K562 (cell line): ENCODE results near the gene FSCN2. TPM values are rescaled to one million over a fixed set of nuclear protein-coding genes. Genes with fewer than 3 reads are reported as not detected.

Source experiments
- ATAC-seq: fragments of 200-7000 bp; cut with Tn5 transposase; 3 replicates; pipeline ENCODE4 v1.9.1; 2020; ENCODE audit warnings: moderate library complexity
- BruUV-seq: library from RNA; stranded (reverse); fragments of 400-500 nt; replicated peaks from 2 replicates; lab custom pipeline; 2021; lab: Mats Ljungman, UMichigan
- CTCF ChIA-PET: fragments of 300-600 bp; formaldehyde crosslinking; extraction: SDS; loops from one replicate; lab custom pipeline; 2021; ENCODE audit warnings: low intra/inter-chr PET ratio; lab: Yijun Ruan, JAX
- POLR2A ChIA-PET: fragments of 300-600, 350-650 bp; sonication (Branson Sonifier 250); formaldehyde crosslinking; extraction: SDS; loops from one replicate; lab custom pipeline; 2021; ENCODE audit warnings: antibody characterized with exemption, inconsistent platforms; lab: Yijun Ruan, JAX
- DNase-seq, 4 experiments: peaks; one replicate each; pipeline versions ENCODE4 v3.0.0 to v3.0.0-alpha.2; 2011 to 2018; ENCODE audit warnings: low spot score in 3 of 4, mixed read lengths in 3 of 4; ENCODE audit errors: extremely low read depth in 1 of 4
- FAIRE-seq: peaks from 2 replicates; lab custom pipeline; 2011; peaks lifted over from hg19 to GRCh38; lab: Jason Lieb, UNC
- H2AFZ ChIP-seq: 2 replicates; pipeline ENCODE4 v1.6.0; 2011; ENCODE audit warnings: low read depth, low read length, control low read depth, inconsistent platforms
- H3K27ac ChIP-seq: fragments of 200-600 bp; 3 replicates; pipeline ENCODE4 v1.8.0; 2011; ENCODE audit warnings: low read depth, mild to moderate bottlenecking, control low read depth, inconsistent platforms, low read length, moderate library complexity, mixed read lengths; ENCODE audit errors: extremely low read depth
- H3K27me3 ChIP-seq, 2 experiments: fragments of 300-600 bp in 1 of 2; 2 replicates in 1 of 2; 3 replicates in 1 of 2; pipeline versions ENCODE4 v1.6.0 to v1.8.0; 2011; ENCODE audit warnings: inconsistent platforms in 2 of 2, low read length in 2 of 2, mild to moderate bottlenecking in 1 of 2, mixed read lengths in 1 of 2, moderate library complexity in 1 of 2; ENCODE audit not compliant: control insufficient read depth in 2 of 2, insufficient read depth in 2 of 2
- H3K36me3 ChIP-seq: fragments of 300-600 bp; 3 replicates; pipeline ENCODE4 v1.8.0; 2011; ENCODE audit warnings: mild to moderate bottlenecking, low read length, inconsistent platforms; ENCODE audit not compliant: control insufficient read depth, insufficient read depth
- H3K4me1 ChIP-seq, 2 experiments: fragments of 200-600 bp in 1 of 2; replicated peaks in 1 of 2; 2 replicates in 1 of 2; 3 replicates in 1 of 2; pipeline versions ENCODE4 v1.5.1 to v1.8.0; 2011; ENCODE audit warnings: inconsistent platforms in 2 of 2, low read length in 2 of 2, mild to moderate bottlenecking in 1 of 2, mixed read lengths in 1 of 2, moderate library complexity in 1 of 2; ENCODE audit not compliant: control insufficient read depth in 2 of 2, insufficient read depth in 2 of 2
- H3K4me2 ChIP-seq: 2 replicates; pipeline ENCODE4 v1.6.1; 2011; ENCODE audit warnings: low read length, control low read depth, inconsistent platforms, mixed read lengths; ENCODE audit not compliant: insufficient read depth
- H3K4me3 ChIP-seq: fragments of 200-600 bp; sonication (generic), shearing (Covaris generic); 2 replicates; pipeline ENCODE4 v1.5.1; 2016; ENCODE audit warnings: control low read depth, inconsistent platforms
- H3K79me2 ChIP-seq: fragments of 200-600 bp; 3 replicates; pipeline ENCODE4 v1.8.0; 2011; ENCODE audit warnings: low read length, inconsistent platforms; ENCODE audit not compliant: control insufficient read depth, insufficient read depth
- H3K9ac ChIP-seq, 2 experiments: 2 replicates each; pipeline versions ENCODE4 v1.6.0 to v1.6.1; 2011; ENCODE audit warnings: low read depth in 2 of 2, low read length in 2 of 2, control low read depth in 1 of 2, inconsistent platforms in 1 of 2, mild to moderate bottlenecking in 1 of 2, mixed read lengths in 1 of 2; ENCODE audit not compliant: insufficient read depth in 1 of 2
- H3K9me1 ChIP-seq: one replicate; pipeline ENCODE4 v1.6.0; 2011; ENCODE audit warnings: inconsistent platforms, mild to moderate bottlenecking, low read length, moderate library complexity; ENCODE audit not compliant: control insufficient read depth, insufficient read depth
- H3K9me3 ChIP-seq: replicated peaks from 2 replicates; pipeline ENCODE4 v1.5.1; 2011; ENCODE audit warnings: low read depth, low read length, inconsistent platforms; ENCODE audit not compliant: control insufficient read depth, insufficient read depth
- H4K20me1 ChIP-seq: replicated peaks from 2 replicates; pipeline ENCODE4 v1.6.1; 2011; ENCODE audit warnings: low read length, inconsistent platforms, mixed read lengths; ENCODE audit not compliant: control insufficient read depth, insufficient read depth
- HMG20B ChIP-seq: fragments of 250-450 bp; sonication (Bioruptor Pico); IDR thresholded peaks from 2 replicates; pipeline ENCODE4 v1.5.0; 2021; ENCODE audit warnings: mild to moderate bottlenecking
- PATZ1 ChIP-seq: fragments of 250-450 bp; sonication (Bioruptor Pico); IDR thresholded peaks from 2 replicates; pipeline ENCODE4 v1.5.0; 2020; ENCODE audit warnings: mild to moderate bottlenecking, borderline replicate concordance
- RBBP5 ChIP-seq: fragments of 200-600 bp; sonication (generic); IDR thresholded peaks from 2 replicates; pipeline ENCODE4 v1.6.1; 2012; ENCODE audit warnings: borderline replicate concordance, mild to moderate bottlenecking, low read length, control low read depth, inconsistent platforms; ENCODE audit not compliant: insufficient read depth, poor library complexity, severe bottlenecking
- ZNF12 ChIP-seq: sonication (generic); formaldehyde crosslinking; IDR thresholded peaks from 2 replicates; pipeline ENCODE4 v1.4.0; 2020; ENCODE audit warnings: mild to moderate bottlenecking, missing genetic modification reagents
- WGBS: fragments of 100-300 bp; shearing (Covaris generic); methylation state at CpG from one replicate; pipeline ENCODE4 v1.1.6; 2016; ENCODE audit warnings: low coverage, mixed read lengths; ENCODE audit not compliant: insufficient coverage; ENCODE audit errors: missing lambda C conversion rate; 5-methylcytosine and 5-hydroxymethylcytosine counted together
- in situ Hi-C: fragments of 300-500 bp; cut with MboI; formaldehyde crosslinking; loops from 4 replicates; pipeline ENCODE4 v1.15.0; 2018; ENCODE audit warnings: inconsistent platforms, mixed read lengths
- intact Hi-C: fragments of 100-400 bp; cut with micrococcal nuclease; formaldehyde crosslinking; loops from 2 replicates; pipeline ENCODE4 v1.14.2; 2022
- polyA plus RNA-seq, 8 experiments: library from polyadenylated mRNA; depleted of rRNA in 4 of 8; stranded (reverse) in 5 of 8; unstranded in 3 of 8; fragments of >200 nt; fragmentation: Nextera tagmentation in 2 of 8; fragmentation: Illumina TruSeq in 1 of 8; extraction: Ambion mirVana in 2 of 8; extraction: Trizol in 1 of 8; gene quantifications; 2 replicates each; pipeline versions ENCODE4 v1.2.1 to v1.2.3, GENCODE V29; 2011 to 2014; ENCODE audit warnings: inconsistent platforms in 1 of 8, missing spikeins in 1 of 8
- total RNA-seq, 7 experiments: library from RNA; depleted of rRNA in 6 of 7; stranded (reverse); fragments of >200 nt in 6 of 7; fragmentation: Illumina TruSeq in 2 of 7; extraction: Trizol in 2 of 7; gene quantifications; 2 replicates each; pipeline versions ENCODE4 v1.2.1 to v1.2.3, GENCODE V29; 2011 to 2021; ENCODE audit warnings: low replicate concordance in 1 of 7

Gene FSCN2
- total and polyA plus RNA-seq, 9 of the 15 experiments (the other 6 are each of a cell fraction or from before 2014, with no cell fraction given): 0.08 TPM; not detected in 8

GRCh38 chr17:81549826-81550225 is 21.6 kb downstream of the FSCN2 start:
- intact Hi-C loops: no loop called here
- Histone ChIP-seq H3K79me2 (peaks cover 37% of the 10 kb centered on the region), H3K4me3 (no peak overlapping the region), H3K4me1 (peaks cover 19 to 64% of the 10 kb centered on the region in 2 experiments; a peak in 4 of 5 replicates), H4K20me1 (peaks cover 12% of the 10 kb centered on the region; the same call in 1 of the 2 replicates), H3K4me2 (no peak overlapping the region)
- ATAC-seq (no peak), FAIRE-seq (no peak)
- in situ Hi-C loops: no loop called here
- no peak for TF ChIP-seq HMG20B (CRISPR knock-in tag)
- peak; percentile 45; the same call in 1 of the 2 replicates for TF ChIP-seq ZNF12 (CRISPR knock-in tag)
- TF ChIP-seq, all 486 proteins: peak for 1
- peak overlapping the region in 1 of 2 experiments; percentile 15; a peak in 2 of 4 replicates for H3K9ac ChIP-seq
- no peak overlapping the region for H3K27ac ChIP-seq
- no peaks in the 10 kb centered on the region for H3K27me3 ChIP-seq
- H3K9me1 ChIP-seq: peaks cover 4% of the 10 kb centered on the region
- ChIA-PET POLR2A (no interaction called here), CTCF (no interaction called here)
- no peak for DNase-seq
- peaks cover 60% of the 10 kb centered on the region for H3K36me3 ChIP-seq
- no TSS peak for BruUV-seq
- 92% methylated on average over 8 of the region's 8 CpGs for WGBS
- H2AFZ ChIP-seq: no peak overlapping the region
- H3K9me3 ChIP-seq: no peaks in the 10 kb centered on the region

GRCh38 chr17:81550285-81550684 is 22.1 kb downstream of the FSCN2 start:
- Histone ChIP-seq H3K9me1 (peaks cover 4% of the 10 kb centered on the region), H3K27ac (no peak overlapping the region), H3K9me3 (no peaks in the 10 kb centered on the region), H3K79me2 (peaks cover 37% of the 10 kb centered on the region), H3K36me3 (peaks cover 56% of the 10 kb centered on the region), H3K4me3 (no peak overlapping the region), H3K27me3 (no peaks in the 10 kb centered on the region), H2AFZ (no peak overlapping the region), H3K4me1 (peaks cover 19 to 64% of the 10 kb centered on the region in 2 experiments; a peak in 4 of 5 replicates), H3K9ac (peak overlapping the region in 1 of 2 experiments; percentile 96; a peak in 2 of 4 replicates), H3K4me2 (no peak overlapping the region), H4K20me1 (peaks cover 12% of the 10 kb centered on the region; the same call in 1 of the 2 replicates)
- FAIRE-seq (no peak), ATAC-seq (no peak), DNase-seq (no peak)
- in situ Hi-C loops (no loop called here), intact Hi-C loops (no loop called here)
- 93% methylated on average over 13 of the region's 15 CpGs for WGBS
- ChIA-PET POLR2A (interaction anchor here (1.5 kb wide), 1 partner anchor 34 kb away, joined by 3 read pairs; no protein-coding TSS in a partner anchor), CTCF (no interaction called here)
- TF ChIP-seq RBBP5 (peak; percentile 3), PATZ1 (no peak)
- no TSS peak for BruUV-seq
